ENCODE results near the gene IL10. TPM values are rescaled to one million over a fixed set of nuclear protein-coding genes. Genes with fewer than 3 reads are reported as not detected.

IL10 gene
- total RNA-seq, 6 experiments from 2014 or later, result 0.26 to 2.2 (median 0.63) TPM; not detected in 2

GRCh38 chr1:206812471-206812870 lies 40.2 kb upstream of the IL10 start:
- DNase-seq, result no peak
- Histone ChIP-seq H3K36me3 (no peaks in the 10 kb centered on the region), H3K27me3 (no peaks in the 10 kb centered on the region), H3K27ac (no peak overlapping the region), H3K4me1 (no peaks in the 10 kb centered on the region), H3K4me3 (no peak overlapping the region), H3K9me3 (peaks cover 0 to 3% (median 0%) of the 10 kb centered on the region in 4 donors)
- no peak for ATAC-seq
- TF ChIP-seq POLR2A (IDR thresholded peaks at IDR 0.05) (no peak), CTCF (IDR thresholded peaks at IDR 0.05) (no peak)
- intact Hi-C loops (cut with DNase I), result no loop called here
- WGBS (ENCODE audit: insufficient coverage, low coverage, low lambda C conversion rate, missing lambda C conversion rate), result 50% methylated on average over 1 of the region's 2 CpGs

- Histone ChIP-seq H3K27ac (no peak overlapping the region), H3K4me3 (no peak overlapping the region), H3K36me3 (no peaks in the 10 kb centered on the region), H3K9me3 (peaks cover 0 to 3% (median 0%) of the 10 kb centered on the region in 4 donors), H3K27me3 (no peaks in the 10 kb centered on the region), H3K4me1 (no peaks in the 10 kb centered on the region)
- DNase-seq, result no peak
- intact Hi-C loops (cut with DNase I), result no loop called here
- 46% methylated on average over 4 of the region's 4 CpGs for WGBS (ENCODE audit: insufficient coverage, low coverage, low lambda C conversion rate, missing lambda C conversion rate)
- peak; percentile 51 to 75 (median 58) for ATAC-seq
- TF ChIP-seq POLR2A (IDR thresholded peaks at IDR 0.05) (no peak), CTCF (IDR thresholded peaks at IDR 0.05) (peak; percentile 15 to 44 (median 37))
Measured at GRCh38 chr1:206809504-206810084, 37.3 kb upstream of the IL10 start.

GRCh38 chr1:206808615-206809014 lies 36.3 kb upstream of the IL10 start:
- Histone ChIP-seq H3K36me3 (no peaks in the 10 kb centered on the region), H3K4me3 (no peak overlapping the region), H3K4me1 (no peaks in the 10 kb centered on the region), H3K27ac (no peak overlapping the region), H3K27me3 (no peaks in the 10 kb centered on the region), H3K9me3 (peaks cover 0 to 3% (median 0%) of the 10 kb centered on the region in 4 donors)
- WGBS (ENCODE audit: insufficient coverage, low coverage, low lambda C conversion rate, missing lambda C conversion rate), result 58% methylated on average over 2 of the region's 2 CpGs
- DNase-seq, result no peak
- peak; percentile 20 to 32 (median 26) for TF ChIP-seq CTCF (IDR thresholded peaks at IDR 0.05)
- TF ChIP-seq POLR2A (IDR thresholded peaks at IDR 0.05), result no peak
- ATAC-seq, result peak; percentile 54 to 58 (median 55)
- intact Hi-C loops (cut with DNase I), result no loop called here

GRCh38 chr1:206805357-206805756 lies 33.1 kb upstream of the IL10 start:
- intact Hi-C loops (cut with DNase I), result no loop called here
- no peaks in the 10 kb centered on the region for H3K9me3 ChIP-seq
- no peaks in the 10 kb centered on the region for H3K27me3 ChIP-seq
- H3K27ac ChIP-seq, result no peak overlapping the region
- no peaks in the 10 kb centered on the region for H3K36me3 ChIP-seq
- no peak overlapping the region for H3K4me3 ChIP-seq
- 47% methylated on average over 1 of the region's 1 CpG for WGBS (ENCODE audit: insufficient coverage, low coverage, low lambda C conversion rate, missing lambda C conversion rate)
- no peak for ATAC-seq
- no peak for DNase-seq
- H3K4me1 ChIP-seq, result no peaks in the 10 kb centered on the region
- TF ChIP-seq CTCF (IDR thresholded peaks at IDR 0.05), result no peak

All from right lobe of liver (tissue), 6 donors.